SK-MEL-5 (cell line): Measurements from ENCODE around the gene MIB1. TPM values are rescaled to one million over a fixed set of nuclear protein-coding genes. Genes with fewer than 3 reads are reported as not detected.
A peak's percentile ranks its signal among the peaks of the same experiment; 100 is the strongest.

Experiments used
- DNase-seq: peaks from one replicate; pipeline ENCODE4 v3.0.0-alpha.2; 2016; ENCODE audit warnings: low read depth, low spot score
- in situ Hi-C: cut with HindIII; loops from 2 replicates; pipeline ENCODE4 v1.10.0; 2016; ENCODE audit warnings: low sequenced_read_pairs, high pct_unique_total_duplicates, low pct_unique_long_range_greater_than_20kb
- total RNA-seq: library from RNA; depleted of rRNA; stranded (reverse); fragments of >200 nt; shearing (Covaris generic); gene quantifications from 2 replicates; pipeline ENCODE4 v1.2.3, GENCODE V29; 2014

Gene MIB1
- total RNA-seq, 1 experiment from 2014 or later, result 23.0 TPM

DNA sequence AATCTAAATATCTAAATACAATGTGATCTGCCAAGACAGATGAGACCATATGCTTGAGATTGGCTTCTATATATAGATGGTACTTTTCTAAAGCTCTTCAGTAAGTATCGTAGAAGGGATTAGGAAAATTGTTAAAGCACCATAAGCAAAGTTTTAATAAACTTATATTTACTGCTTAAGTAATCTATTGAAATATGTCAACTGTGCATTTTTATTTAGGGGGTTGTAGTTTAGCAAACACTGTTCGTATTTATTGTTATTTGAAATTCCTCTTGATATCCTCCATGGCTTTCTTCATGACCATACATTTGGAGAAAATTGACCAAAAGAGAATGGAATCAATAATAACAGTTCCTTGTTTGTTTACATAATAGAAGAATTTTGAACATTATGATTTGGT lies 102.7 kb downstream of the MIB1 start:
- in situ Hi-C loops, result no loop called here
- no peak for DNase-seq

DNA sequence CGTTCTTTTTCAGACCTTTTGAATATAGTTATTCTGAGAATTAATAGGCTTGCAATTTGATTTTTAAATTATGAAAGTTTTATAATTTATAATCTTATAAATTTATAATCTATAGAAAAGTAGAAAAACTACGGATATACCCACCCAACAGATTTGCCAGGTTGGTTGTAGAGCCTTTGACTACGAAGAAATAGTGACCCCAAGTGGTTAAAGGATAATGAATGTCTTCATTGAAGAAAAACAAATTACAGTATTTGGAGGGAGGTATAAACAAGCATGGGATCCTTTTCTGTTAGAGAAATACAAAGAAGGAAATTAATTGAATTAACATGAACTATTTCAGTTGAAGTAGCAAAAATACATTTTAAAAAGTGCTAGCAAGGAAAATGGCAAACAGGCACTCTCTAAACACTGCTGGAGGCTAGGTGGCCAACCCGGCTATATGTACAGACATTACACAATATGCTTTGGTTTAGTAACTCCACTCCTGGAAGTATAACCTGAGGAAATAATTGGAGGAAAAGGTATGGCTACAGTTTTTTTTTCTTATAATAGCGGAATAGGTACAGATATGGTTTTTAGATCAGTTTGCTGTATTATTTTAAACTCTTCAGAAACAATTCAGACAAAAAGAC lies 110.9 kb downstream of the MIB1 start:
- in situ Hi-C loops, result no loop called here
- DNase-seq, result peak; percentile 49

DNA sequence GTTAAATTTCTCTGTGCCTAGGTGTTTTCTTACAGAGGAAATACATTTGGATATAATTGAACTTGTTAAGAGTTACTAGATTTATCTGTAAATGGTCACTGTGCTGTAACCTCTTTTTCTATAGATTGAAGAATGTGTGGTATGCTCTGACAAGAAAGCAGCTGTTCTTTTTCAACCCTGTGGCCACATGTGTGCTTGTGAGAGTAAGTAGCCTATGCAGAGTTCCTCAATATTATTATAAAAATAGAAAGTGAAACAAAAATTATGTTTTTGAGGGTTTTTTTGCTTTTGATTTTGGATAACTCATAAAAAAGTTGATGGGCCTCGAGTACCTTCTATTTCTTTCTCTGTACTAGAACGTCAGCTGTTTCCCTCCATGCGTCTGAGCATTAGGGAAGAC lies 112.4 kb downstream of the MIB1 start:
- no peak for DNase-seq
- in situ Hi-C loops, result no loop called here

DNA sequence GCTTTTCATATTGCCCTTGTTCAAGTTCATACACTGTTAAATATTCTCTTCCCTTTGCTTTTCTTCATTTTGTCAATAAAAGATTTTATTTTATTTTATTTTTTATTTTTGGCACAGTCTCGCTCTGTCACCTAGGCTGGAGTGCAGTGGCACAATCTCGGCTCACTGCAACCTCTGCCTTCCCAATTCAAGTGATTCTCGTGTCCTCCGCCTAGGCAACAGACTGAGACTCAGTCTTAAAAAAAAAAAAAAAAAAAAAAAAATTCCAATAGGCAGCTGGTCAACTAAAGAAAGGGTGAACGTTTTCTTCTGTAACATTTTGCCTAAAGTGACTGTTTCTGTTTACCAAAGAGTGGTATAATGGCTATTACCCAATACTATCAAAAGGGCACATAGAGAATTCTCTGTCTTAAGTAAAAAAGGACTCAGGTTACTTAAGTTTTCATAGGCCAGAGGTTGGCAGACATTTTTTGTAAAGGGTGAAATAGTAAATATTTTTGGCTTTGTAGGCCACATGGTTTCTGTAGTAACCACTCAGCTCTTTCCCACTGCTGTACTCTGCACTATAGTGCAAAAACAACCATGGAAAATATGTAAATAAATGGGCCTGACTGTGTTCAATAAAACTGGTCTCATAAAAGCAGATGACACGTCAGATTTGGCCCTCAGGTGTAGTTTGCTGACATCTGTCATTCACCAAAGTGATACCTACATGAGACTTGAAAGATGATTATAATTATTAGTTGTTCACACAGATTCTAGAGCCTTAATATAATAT lies 113.4 kb downstream of the MIB1 start:
- in situ Hi-C loops, result no loop called here

DNA sequence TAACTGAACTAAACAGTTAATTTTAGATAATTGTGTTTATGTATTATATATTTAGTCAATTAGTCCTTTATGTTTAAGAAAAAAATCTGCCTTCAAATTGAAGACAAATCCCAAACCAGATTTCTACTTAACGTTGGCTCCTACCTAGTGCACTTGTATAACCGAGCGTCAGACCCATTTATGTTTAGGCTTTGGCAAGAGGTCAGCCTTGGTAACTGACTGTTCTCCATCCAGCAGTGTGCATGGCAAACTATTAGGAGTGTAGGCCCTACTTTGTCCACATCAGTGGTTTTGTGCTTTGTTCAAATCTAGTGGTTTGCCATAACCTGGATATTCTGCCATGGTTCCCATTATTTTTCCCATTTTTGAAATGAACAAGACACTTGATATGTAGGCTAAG lies 114.8 kb downstream of the MIB1 start:
- in situ Hi-C loops, result no loop called here
- no peak for DNase-seq

More for the DNA sequence above, 113.4 kb downstream of the MIB1 start:
- DNase-seq, result no peak

- no peak for DNase-seq
- in situ Hi-C loops, result no loop called here
These were observed 117.3 kb downstream of the MIB1 start for GRCh38 chr18:21857871-21858270.

DNA sequence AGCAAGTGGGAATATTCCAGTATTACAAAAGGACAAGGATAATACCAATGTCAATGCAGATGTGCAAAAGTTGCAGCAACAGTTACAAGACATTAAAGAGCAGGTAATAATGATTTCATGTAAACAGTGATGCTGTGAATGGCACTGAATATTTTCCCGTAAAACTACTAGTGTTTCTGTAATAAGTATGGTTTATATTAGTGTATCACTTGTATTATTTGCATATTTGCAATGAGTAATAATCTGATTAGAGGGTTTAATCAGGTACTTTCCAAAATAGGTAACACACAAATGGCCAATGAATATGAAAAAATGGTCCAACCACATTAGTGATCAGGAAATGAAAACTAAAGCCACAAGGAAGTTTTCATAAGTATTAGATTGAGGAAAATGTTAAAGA lies 118.0 kb downstream of the MIB1 start:
- DNase-seq, result no peak
- in situ Hi-C loops, result no loop called here

DNA sequence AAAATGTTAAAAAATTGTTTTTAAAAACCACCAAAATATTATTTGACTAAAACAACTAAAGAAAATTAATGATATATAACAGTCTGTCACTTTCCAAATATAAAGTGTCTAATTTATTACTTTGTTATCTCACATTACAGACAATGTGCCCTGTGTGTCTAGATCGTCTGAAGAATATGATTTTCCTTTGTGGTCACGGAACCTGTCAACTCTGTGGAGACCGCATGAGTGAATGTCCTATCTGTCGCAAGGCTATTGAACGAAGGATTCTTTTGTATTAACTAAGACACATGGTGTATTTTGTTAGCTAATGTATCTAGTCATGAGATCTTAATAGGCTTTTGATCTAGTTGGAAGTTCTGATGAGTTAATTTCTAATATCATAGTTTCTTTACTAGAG lies 123.8 kb downstream of the MIB1 start:
- in situ Hi-C loops, result no loop called here
- DNase-seq, result peak; percentile 20

DNA sequence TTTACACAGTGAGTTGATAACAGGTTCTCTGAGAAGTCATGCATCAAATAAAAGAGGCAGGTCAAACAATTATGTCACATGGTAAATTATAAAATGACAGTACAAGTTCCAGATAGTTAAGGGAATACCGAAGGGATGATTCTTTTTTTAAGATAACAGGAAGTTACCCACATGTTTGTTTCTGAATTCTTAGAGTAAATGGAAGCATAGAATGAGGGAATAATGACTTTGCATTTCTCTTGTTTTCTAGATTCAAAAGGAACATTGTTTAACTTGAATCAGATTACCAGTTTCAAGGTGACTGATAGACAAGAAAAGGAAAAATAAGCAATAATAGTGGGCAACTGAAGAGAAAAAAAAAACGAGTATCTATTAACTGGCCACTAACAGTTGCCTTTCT lies 124.5 kb downstream of the MIB1 start:
- DNase-seq, result peak; percentile 54
- in situ Hi-C loops, result no loop called here

GRCh38 chr18:21868770-21869169 lies 128.2 kb downstream of the MIB1 start:
- DNase-seq, result no peak
- in situ Hi-C loops, result no loop called here

- in situ Hi-C loops, result no loop called here
- DNase-seq, result no peak
These were observed 149.0 kb downstream of the MIB1 start for GRCh38 chr18:21889570-21889969.

GRCh38 chr18:21894619-21895367 lies 154.2 kb downstream of the MIB1 start:
- no peak for DNase-seq
- in situ Hi-C loops, result no loop called here

DNA sequence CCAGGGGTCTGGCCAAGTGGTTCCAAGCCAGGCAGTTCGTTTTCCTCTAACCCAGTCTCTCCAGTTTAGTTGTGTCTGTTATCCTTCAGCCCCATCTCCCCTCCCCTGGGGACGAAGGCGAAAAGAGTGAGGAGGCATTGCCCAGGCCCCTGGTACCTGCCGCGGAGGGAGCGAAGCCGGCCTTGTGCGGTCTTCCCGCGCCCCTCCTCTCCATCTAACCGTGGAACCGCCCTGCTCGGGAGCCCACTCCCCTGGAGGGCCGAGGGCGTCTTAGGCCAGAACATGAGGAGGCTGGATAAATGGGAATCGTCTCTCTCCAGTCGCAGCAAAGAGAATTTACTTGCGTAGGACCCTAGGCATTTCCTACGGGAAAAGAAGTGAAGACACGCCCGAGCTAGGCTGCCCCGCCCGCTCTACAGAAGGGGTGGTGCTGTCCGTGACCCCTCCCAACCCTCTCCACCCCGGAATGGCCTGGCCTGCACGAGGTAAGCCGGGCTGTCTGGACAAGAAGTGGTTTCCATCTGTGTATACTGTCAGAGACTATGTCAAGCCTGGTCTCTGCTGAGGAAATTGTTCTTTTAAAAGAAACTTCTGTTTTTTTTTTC lies 156.2 kb downstream of the MIB1 start:
- in situ Hi-C loops, result no loop called here
- DNase-seq, result no peak

- peak; percentile 69 for DNase-seq
- in situ Hi-C loops, result no loop called here
These were observed 157.2 kb downstream of the MIB1 start for GRCh38 chr18:21897811-21898210.

- in situ Hi-C loops, result no loop called here
These were observed 160.2 kb downstream of the MIB1 start for GRCh38 chr18:21900605-21901352.

GRCh38 chr18:21901423-21901945 lies 160.9 kb downstream of the MIB1 start:
- in situ Hi-C loops, result no loop called here
- DNase-seq, result no peak

More at GRCh38 chr18:21900605-21901352, 160.2 kb downstream of the MIB1 start:
- DNase-seq, result no peak

DNA sequence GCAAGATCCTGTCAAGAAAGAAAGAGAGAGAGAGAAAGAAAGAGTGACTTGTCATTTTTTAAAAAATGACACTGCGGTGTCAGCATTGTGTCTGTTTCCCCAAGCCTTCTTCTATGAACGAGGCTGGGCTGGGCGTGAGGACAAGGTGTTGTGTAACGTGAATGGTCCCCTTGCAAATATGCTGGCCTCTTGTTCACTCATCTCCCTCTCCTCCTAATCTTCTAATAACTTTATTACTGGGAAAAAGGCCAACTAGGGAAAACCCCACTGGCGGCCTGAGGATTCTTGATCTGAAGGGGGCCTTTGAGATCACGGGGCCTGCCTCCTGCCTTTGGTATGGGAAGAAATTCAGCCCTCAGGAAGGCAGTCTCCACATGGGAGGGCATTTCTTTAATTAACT lies 163.1 kb downstream of the MIB1 start:
- no peak for DNase-seq

More for the DNA sequence above, 163.1 kb downstream of the MIB1 start:
- in situ Hi-C loops, result no loop called here
